ENCODE measurements around the gene MET.
"Not testable (repeated sequence)": the region's sequence is repeated elsewhere in the genome, so short reads cannot be mapped to it uniquely, and the experiment has no call there.

Gene MET

DNA sequence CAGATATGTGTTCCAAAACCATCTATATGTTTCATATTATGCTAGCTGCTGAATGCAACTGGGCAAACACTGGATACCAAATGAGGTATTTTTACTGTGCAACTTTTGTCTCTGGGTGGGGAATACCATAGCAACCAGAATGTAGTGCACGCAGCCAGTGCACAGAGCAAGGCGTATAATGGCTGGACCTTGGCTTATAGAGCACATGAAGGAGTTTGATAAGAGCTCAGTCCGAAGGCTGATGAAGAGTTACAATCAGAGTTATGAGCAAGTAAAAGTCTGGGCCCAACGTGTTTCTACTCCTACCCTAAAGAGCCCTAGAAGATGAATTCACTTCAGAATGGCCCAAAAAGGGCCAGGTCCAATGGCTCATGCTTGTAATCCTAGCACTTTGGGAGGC lies 82.2 kb downstream of the MET start:
- no peak for DNase-seq

DNA sequence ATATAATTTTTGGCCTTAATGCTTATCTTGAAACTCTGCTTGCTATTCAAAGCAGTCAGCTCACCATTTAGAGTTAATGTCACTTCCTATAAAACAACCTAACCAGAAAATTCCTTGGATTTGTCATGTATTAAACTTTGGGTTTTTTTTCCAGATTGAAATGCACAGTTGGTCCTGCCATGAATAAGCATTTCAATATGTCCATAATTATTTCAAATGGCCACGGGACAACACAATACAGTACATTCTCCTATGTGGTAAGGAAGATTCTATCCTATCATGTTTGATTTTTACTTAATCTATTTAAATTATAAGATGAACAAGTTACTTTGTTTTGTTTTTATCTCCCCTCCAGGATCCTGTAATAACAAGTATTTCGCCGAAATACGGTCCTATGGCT lies 85.3 kb downstream of the MET start:
- DNase-seq, result no peak

DNA sequence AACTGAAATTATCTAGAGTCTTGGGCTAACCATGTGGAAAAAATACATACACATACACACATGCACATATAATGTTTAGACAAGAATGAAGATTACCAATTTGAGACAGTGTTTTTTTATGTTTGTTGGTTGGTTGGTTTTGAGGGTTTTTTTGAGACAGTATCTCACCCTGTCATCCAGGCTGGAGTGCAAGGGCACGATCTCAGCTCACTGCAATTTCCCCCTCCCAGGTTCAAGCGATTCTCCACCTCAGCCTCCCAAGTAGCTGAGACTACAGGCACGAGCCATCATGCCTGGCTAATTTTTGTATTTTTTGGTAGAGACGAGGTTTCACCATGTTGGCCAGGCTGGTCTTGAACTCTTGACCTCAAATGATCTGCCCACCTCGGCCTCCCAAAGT lies 87.6 kb downstream of the MET start:
- DNase-seq, result not testable (repeated sequence)

DNA sequence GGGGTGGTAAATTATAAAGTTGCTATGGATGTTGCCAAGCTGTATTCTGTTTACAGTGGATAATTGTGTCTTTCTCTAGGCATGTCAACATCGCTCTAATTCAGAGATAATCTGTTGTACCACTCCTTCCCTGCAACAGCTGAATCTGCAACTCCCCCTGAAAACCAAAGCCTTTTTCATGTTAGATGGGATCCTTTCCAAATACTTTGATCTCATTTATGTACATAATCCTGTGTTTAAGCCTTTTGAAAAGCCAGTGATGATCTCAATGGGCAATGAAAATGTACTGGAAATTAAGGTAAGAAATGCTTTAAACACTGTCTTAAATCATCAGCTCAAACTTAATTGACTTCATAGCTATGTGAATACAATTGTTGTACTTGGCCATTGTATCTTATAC lies 91.0 kb downstream of the MET start:
- no peak for DNase-seq

DNA sequence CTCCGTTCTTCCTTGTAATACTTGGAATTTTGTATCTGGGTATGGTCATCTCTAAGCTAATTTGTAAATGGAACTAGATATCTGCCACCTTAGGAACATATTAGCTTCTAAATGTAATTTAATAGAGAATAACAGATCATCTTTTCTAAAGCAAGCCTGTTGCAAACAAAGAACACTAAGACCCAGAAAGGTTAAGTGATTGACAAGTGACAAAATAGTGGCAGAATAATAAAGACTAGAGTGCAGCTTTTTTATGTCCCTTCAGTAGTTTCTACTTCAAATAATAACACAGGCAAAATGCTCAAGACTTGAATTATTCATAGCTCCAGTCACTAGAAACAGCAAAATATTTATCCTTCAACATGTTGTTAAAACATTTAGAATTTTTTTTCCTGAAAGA lies 91.7 kb downstream of the MET start:
- DNase-seq, result no peak

DNA sequence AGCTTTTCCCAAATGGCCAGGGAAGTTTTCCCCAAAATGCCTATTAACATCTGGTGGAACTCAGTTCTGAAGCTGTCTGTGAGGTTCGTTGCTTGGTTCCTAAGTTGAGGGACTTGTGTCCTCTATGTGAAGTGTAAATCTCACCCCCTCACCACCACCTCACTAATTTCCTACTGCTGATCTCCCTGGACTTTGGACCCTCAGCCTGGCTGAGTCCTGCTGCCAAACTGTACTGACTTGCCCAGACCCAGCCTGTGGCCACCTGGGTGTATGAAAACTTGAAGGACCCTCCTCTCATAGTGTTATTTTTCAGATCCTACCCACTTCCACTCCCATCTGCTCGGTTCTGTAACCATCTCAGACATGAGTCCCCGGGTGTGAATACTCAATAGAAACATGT lies 94.9 kb downstream of the MET start:
- DNase-seq, result no peak

DNA sequence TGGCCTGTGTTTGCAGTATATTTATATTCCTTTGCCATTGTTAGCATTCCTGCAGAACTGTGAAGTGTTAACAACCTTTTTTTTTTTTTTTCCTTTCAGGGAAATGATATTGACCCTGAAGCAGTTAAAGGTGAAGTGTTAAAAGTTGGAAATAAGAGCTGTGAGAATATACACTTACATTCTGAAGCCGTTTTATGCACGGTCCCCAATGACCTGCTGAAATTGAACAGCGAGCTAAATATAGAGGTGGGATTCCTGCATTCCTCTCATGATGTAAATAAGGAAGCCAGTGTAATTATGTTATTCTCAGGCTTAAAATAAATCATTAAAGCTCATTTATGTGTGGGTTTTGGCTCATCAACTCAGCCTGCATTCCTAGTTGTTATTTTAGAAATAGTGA lies 97.5 kb downstream of the MET start:
- DNase-seq, result no peak

DNA sequence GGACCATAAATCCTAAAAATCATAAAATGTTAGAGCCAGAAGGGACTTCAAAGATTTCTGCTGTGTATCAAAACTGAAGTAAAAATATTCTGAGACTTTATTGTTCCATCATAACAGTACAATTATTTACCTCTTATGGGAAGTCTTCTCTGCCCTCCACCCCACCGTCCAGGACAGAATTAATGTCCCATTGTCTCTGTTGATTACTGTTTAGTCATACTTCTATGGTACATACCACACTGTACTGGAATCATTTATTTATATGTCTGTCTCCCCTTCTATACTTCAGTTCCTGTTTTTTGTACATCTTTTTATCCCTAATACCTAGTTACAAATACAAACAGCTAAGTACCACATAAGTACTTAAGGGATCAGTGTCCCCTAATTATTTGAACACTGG lies 98.9 kb downstream of the MET start:
- no peak for DNase-seq

DNA sequence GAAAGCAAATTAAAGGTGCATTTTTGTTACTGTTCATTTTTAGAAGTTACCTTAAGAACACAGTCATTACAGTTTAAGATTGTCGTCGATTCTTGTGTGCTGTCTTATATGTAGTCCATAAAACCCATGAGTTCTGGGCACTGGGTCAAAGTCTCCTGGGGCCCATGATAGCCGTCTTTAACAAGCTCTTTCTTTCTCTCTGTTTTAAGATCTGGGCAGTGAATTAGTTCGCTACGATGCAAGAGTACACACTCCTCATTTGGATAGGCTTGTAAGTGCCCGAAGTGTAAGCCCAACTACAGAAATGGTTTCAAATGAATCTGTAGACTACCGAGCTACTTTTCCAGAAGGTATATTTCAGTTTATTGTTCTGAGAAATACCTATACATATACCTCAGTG lies 99.6 kb downstream of the MET start:
- DNase-seq, result no peak

DNA sequence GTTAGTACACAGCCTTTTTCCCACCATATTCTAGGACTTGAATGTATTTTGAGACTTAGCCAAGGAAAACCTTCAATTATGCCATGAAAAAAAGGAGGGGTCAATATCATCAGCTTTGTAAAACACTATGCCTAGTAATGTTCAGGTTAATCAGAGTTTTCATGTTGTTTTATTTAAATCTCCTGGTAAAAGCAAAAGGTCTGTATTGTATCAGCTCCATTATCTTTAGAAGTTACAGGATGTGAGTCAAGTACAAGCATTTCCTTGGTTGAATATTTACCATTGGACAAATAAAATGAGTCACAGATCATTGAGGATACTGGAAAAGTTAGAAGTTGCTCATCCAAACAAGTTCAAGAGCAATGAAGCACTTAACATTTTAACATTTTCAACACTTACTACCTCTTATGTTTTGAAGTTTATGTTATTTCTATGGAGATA lies 100.4 kb downstream of the MET start:
- peak; percentile 6 for DNase-seq

DNA sequence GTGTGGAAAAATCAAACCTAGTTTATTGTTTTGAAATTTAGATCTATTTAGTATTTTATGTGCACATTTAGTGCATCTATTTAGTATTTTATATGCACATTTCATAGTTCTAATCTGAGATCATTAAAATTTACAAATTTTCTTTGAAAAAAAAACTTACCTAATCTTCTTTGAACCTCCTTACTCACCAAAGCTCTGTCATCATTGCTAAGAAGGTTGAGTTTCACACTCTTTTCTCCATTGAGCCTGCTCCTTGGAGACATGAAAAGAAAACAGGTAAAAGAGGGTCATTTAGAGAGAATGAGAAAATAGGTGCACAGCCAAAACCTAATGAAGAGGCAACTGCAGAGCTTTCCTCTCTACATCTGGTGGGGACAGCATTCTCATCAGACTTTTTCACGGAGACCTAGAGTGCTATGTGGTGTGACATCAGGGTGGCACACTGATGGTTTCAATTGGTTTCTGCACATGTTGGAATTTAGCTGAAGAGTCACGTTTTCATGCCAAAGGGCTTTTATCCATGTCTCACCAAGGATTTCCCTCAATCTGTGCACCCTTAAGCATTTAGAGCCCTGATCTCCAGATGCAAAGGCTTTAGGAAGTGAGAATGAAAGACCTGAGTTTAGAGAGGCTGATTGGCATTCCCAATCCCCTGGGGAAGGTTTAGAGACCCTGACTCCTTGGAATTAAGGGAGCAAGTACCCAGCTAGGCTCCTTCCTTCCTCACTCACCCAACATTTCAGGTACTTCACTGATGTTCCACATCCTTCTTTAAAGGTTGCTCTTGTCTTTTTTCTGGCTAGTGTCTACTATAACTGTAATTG lies 101.1 kb downstream of the MET start:
- no peak for DNase-seq

DNA sequence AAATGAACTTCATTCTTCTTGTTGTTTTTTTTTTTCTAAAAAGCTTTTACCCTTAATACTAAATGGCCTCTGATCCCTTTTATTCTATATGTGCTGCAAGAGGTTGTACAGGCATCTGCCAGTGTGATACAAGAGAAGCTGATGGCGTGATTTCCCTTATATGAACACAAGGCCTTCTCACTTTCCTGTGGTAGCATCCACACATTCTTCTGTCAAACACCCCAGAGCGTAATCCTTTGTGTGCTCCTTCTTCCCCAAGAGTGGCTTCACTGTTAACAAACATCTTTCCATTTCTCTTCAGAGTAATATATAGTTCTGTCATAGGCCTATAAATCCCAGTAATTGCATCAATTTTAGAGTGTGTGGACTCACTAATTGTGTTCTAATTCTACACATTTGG lies 104.0 kb downstream of the MET start:
- no peak for DNase-seq

DNA sequence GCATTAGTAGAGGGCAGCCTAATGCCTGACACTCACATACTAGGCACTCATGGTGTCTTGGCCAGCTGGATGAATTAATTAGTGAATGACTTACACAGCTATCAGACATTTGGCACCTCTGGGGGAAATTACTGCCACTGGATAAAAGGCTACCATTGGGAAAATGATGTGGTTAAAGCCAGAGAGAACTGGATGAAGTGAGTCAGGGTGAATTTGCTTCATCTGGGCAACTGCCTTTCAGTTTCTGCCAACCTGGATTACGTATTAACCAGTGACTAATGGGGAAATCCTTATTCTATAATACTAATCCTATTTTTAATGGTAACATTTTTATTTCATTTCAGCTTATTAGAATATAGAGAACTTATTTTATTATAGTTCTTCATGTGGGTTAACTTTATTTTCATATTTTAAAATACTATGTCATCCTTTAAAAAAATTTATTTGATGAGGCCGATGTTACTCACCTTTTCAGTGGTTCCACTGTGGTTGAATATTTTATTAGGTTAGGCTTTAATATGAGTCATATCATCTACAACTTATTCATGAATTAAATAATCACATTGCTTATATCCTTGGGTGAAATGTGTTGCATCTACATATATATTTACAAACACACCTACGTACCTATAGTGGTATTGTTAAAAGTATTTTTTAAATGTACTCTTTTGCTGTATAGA lies 104.8 kb downstream of the MET start:
- DNase-seq, result no peak

DNA sequence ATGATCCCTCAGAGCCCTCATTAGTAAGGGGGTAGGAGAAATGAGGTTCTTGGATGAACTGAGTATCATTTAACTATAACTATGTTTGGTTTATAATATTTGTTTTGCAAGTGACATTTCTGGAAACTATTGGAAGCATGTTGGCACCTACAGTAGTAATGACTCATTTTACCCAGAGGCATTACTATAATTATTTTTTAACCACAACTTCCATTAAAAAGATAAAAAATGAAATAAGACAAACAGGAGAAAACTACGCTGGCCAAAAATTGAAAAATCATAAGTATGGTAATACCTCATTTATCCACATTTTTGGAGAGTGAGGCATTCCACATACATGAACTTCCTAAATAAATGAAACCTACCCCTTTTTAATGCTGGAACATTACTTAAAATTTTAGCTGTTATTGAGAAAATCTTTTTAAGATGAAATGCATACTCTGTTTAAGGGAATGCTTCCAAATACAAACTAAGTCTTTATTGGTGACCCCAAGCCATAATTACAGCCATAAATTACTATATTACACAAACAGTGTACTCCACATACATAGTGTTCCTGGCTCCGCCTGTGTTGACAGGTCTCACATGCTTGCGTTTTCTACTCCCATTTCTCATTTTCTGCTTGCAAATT lies 105.8 kb downstream of the MET start:
- DNase-seq, result no peak

DNA sequence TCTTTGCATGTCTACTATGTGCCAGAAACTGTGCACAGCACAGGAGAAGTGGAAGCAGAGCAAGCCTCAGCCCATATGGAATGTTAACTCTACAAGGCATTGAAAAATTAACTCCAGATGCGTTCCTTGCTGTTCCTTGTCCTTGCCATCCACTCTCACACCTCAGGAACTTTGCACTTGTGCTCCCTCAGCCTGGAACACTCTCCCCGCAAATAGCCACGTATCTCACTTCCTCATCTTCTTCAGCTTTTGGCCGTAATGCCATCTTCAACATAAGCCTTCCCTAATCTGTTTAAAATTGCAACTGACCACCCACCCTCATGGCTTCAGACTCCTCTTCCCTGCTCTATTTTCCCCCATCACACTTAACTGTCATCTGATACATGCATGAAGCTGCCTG lies 107.2 kb downstream of the MET start:
- no peak for DNase-seq

DNA sequence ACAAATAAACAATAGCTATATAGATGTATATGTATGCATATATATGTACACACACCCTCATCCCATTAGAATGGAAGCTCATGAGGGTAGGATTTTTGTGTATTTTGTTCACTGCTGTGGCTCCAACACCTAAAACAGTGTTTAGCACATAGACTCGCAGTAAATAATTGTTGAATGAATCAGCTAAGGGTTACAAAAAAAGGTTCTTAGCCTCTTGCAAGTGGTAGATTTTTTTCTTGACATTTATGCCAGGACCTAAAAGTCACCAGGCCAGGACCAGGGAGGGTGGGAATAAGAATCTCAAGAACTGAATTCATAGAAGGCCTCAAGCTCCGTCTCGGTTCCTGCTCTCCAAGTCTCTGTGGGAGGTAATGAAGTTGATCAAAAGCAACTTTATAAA lies 107.9 kb downstream of the MET start:
- no peak for DNase-seq

DNA sequence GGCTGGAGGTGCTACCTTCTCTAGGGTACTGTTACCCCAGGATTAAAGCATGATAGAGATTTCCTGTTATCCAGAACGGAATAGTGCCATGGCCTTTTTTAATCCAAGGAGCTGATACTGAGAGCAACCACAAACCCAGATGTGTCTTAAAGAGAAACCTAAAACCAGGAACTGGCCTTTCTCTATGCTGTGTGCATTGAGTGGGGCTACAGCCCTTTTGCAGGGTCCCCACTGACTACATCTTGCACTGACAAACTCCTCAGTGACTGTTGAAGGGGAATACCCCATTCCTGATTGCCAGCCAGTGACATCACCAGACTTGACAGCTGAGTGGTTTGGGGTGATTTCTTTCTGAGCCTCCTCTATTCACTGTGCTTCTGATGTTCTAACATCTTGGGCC lies 108.5 kb downstream of the MET start:
- no peak for DNase-seq

DNA sequence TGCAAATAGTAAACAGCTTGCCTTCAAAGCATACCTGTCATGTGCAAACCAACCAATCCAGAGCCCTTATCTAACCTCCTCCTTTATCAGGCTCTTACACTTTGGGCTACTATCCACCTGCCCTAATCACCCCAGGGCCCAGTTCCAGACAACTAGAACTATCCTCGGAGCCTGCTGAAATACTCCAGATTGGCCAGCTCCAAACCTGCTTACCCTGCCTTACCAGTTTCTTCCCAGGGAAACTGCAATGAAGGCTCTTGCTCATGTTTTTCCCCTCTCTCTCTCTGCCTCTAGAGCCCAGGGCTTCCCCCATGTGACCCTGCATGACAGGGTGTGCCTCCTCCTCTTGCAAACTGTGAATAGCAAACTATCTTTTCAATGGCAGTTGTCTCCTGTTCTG lies 109.0 kb downstream of the MET start:
- peak; percentile 2 for DNase-seq

DNA sequence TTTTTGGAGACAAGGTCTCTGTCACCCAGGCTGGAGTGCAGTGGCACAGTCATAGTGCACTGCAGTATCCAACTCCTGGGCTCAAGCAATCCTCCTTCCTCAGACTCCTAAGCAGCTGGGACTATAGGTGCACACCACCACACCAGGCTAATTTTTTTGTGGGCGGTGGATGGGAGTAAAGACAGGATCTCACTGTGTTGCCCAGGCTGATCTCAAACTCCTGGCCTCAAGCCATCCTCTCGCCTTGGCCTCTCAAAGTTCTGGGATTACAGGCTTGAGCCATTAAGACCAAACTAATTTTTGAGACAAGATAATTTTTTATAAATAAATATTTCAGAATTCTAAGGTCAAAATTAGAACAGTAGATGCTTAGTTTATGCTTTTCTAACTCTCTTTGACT lies 109.6 kb downstream of the MET start:
- DNase-seq, result no peak

DNA sequence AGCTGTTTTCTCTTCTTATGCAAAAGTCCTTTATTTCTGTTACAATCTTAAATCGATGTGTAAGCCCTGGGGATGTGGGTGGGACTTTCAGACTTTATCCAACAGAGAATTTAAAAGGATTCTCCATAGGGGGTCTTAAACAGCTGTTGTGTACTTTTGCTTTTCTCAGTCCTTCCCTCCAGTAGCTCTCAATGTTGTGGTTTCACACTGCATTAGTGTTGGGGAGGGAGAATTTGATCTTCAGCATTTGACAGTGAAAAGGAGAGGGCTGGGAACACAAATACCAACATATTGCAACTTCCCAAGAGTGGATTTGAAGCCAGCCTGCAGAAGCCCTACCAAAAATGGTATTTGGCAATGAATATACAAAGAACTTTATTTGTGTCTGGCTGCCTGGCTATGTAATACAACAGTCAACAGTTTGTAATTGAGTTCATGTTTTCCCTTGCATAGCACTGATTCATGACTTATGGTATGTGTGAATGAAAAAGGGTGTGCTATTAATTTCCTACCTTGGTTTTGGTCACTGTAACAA lies 110.2 kb downstream of the MET start:
- no peak for DNase-seq

DNA sequence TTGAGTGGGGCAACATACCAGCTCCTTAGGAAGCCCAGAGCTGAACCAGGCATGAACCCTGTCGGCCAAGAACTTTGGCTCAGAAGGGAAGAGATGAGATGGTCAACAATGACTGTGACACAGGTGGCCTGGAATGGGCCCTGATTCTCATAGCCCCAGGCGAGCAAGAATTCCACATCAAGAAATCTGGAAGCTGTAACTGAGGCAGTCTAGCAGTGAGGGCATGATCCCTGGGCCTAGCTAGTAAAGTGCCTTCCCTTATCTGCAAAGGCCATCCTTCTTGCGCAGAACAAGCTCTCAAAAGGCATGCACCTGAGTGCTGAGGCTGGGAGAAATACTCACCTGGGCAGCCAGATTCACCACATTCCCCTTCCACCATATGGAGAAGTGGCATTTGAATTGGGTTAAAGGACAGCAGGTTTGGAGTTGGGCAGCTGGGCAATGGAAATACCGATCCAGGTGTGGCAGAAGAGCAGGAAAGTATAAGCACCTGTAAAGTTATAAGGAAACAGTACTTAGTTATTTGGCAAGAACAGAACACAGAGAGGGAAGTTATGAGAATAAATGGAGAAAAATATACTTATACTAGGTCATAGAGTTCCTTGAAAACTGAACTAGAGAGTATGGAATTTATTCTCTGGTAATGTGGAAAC lies 111.8 kb downstream of the MET start:
- no peak for DNase-seq

DNA sequence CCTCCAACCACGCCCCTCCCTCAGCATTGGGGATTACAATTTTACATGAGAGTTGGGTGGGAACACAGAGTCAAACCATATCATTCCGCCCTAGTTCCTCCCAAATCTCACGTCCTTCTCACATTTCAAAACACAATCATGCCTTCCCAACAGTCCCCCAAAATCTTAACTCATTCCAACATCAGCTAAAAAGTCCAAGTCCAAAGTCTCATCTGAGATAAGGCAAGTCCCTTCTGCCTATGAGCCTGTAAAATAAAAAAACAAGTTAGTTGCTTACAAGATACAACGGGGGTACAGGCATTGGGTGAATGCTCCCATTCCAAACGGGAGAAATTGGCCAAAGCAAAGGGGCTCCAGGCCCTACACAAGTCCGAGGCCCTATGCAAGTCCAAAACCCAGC lies 112.7 kb downstream of the MET start:
- DNase-seq, result no peak

DNA sequence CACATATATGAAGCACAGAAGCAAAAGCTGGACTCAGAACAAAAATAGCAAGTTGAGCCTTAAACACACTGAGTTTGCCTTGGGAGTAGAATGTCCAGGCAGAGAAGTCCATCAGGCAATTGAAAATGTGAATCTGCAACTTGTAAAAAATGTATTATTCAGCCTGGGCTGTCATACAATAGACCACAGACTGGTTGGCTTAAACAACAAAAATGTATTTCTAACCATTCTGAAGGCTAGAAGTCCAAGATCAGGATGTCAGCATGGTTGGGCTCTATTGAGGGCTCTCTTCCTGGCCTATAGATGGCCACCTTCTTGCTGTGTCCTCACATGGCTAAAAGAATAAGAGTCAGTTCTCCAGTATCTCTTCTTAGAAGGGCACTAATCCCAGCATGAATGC lies 113.8 kb downstream of the MET start:
- DNase-seq, result no peak

Measured in NCI-H510A treated with DMSO at 0.1 percent for 48 hours (cell line).